Activated CD8-positive, alpha-beta T cell treated with anti-CD3 and anti-CD28 coated beads, Interleukin-2, amount 10 ng/mL, durations not matched to agents 7 days and 5 days (primary cell): ENCODE measurements around the gene ILDR1. TPM values are rescaled to one million over a fixed set of nuclear protein-coding genes. Genes with fewer than 3 reads are reported as not detected.
"Not testable (repeated sequence)": the region's sequence is repeated elsewhere in the genome, so short reads cannot be mapped to it uniquely, and the experiment has no call there.

Experiments used
- ATAC-seq: fragments of 150-1000 bp; cut with Tn5 transposase; one replicate; pipeline ENCODE4 v1.10.0; 2021; ENCODE audit warnings: moderate library complexity
- CTCF ChIA-PET: fragments of 350-600 bp; sonication (Branson Sonifier 250); formaldehyde crosslinking; loops from one replicate; lab custom pipeline; 2021; ENCODE audit warnings: antibody characterized with exemption; lab: Charles Lee
- POLR2A ChIA-PET: fragments of 350-600 bp; sonication (Branson Sonifier 250); formaldehyde crosslinking; loops from one replicate; lab custom pipeline; 2021; ENCODE audit warnings: antibody characterized with exemption; lab: Charles Lee
- DNase-seq: peaks from one replicate; pipeline ENCODE4 v3.0.0-alpha.2; 2020
- H3K27ac Mint-ChIP-seq: one replicate; pipeline ENCODE4 v1.8.0; 2021; ENCODE audit warnings: mild to moderate bottlenecking, mixed read lengths
- H3K27me3 Mint-ChIP-seq: one replicate; pipeline ENCODE4 v1.8.0; 2021; ENCODE audit warnings: low read depth, mixed read lengths
- H3K36me3 Mint-ChIP-seq: one replicate; pipeline ENCODE4 v1.8.0; 2021; ENCODE audit warnings: low read depth, mixed read lengths
- H3K4me1 Mint-ChIP-seq: one replicate; pipeline ENCODE4 v1.8.0; 2021; ENCODE audit warnings: low read depth, mixed read lengths
- H3K4me3 Mint-ChIP-seq: one replicate; pipeline ENCODE4 v1.8.0; 2021; ENCODE audit warnings: mild to moderate bottlenecking, mixed read lengths
- H3K9me3 Mint-ChIP-seq: one replicate; pipeline ENCODE4 v1.8.0; 2022; ENCODE audit warnings: mixed read lengths; ENCODE audit not compliant: insufficient read depth
- total RNA-seq, 2 experiments: library from RNA; stranded (reverse); gene quantifications; one replicate each; pipeline ENCODE4 v1.2.3, GENCODE V29; 2021

ILDR1 gene
- total RNA-seq, 2 experiments from 2014 or later: 0.16 TPM; not detected in 1

- H3K27me3 Mint-ChIP-seq: peaks cover 12% of the 10 kb centered on the region
- H3K36me3 Mint-ChIP-seq, H3K4me1 Mint-ChIP-seq, H3K27ac Mint-ChIP-seq, POLR2A ChIA-PET, ATAC-seq, DNase-seq, H3K4me3 Mint-ChIP-seq, H3K9me3 Mint-ChIP-seq, CTCF ChIA-PET: not testable (repeated sequence)
Measured at GRCh38 chr3:122047773-122048172, 25.7 kb upstream of the ILDR1 start.

GRCh38 chr3:122047296-122047695, 25.2 kb upstream of the ILDR1 start:
- H3K27ac Mint-ChIP-seq, CTCF ChIA-PET, DNase-seq, H3K36me3 Mint-ChIP-seq, POLR2A ChIA-PET, H3K4me1 Mint-ChIP-seq, H3K4me3 Mint-ChIP-seq, ATAC-seq, H3K9me3 Mint-ChIP-seq: not testable (repeated sequence)
- H3K27me3 Mint-ChIP-seq: peaks cover 12% of the 10 kb centered on the region

- ChIA-PET POLR2A (no interaction called here), CTCF (interaction anchor here (0.8 kb wide), 1 partner anchor 267 kb away, joined by 3 read pairs; no protein-coding TSS in a partner anchor)
- H3K9me3 Mint-ChIP-seq: peaks cover 20% of the 10 kb centered on the region
- peaks cover 6% of the 10 kb centered on the region for H3K27me3 Mint-ChIP-seq
- peaks cover 18% of the 10 kb centered on the region for H3K4me1 Mint-ChIP-seq
- DNase-seq (no peak), ATAC-seq (no peak)
- peaks cover 22% of the 10 kb centered on the region for H3K36me3 Mint-ChIP-seq
- H3K27ac Mint-ChIP-seq: no peak overlapping the region
- H3K4me3 Mint-ChIP-seq: no peak overlapping the region
Measured at GRCh38 chr3:122033023-122033422, 11.0 kb upstream of the ILDR1 start.

- H3K27ac Mint-ChIP-seq: no peak overlapping the region
- H3K4me1 Mint-ChIP-seq: peaks cover 18% of the 10 kb centered on the region
- ChIA-PET CTCF (interaction anchor here (0.7 to 0.8 kb wide), 2 partner anchors 222 to 268 kb away, joined by 3 read pairs; no protein-coding TSS in a partner anchor), POLR2A (no interaction called here)
- peaks cover 6% of the 10 kb centered on the region for H3K27me3 Mint-ChIP-seq
- H3K9me3 Mint-ChIP-seq: peaks cover 15% of the 10 kb centered on the region
- no peak overlapping the region for H3K4me3 Mint-ChIP-seq
- no peak for DNase-seq
- H3K36me3 Mint-ChIP-seq: peaks cover 18% of the 10 kb centered on the region
- ATAC-seq: no peak
Measured at GRCh38 chr3:122032531-122032930, 10.5 kb upstream of the ILDR1 start.

GRCh38 chr3:122031123-122031468, 9.0 kb upstream of the ILDR1 start:
- ChIA-PET POLR2A (interaction anchor here (1.1 kb wide), 1 partner anchor 45 kb away, joined by 3 read pairs; no protein-coding TSS in a partner anchor), CTCF (interaction anchor here (1.3 to 1.4 kb wide), 4 partner anchors 11 to 484 kb away, joined by 3 to 6 read pairs (median 4); no protein-coding TSS in a partner anchor)
- Mint-ChIP-seq H3K9me3 (peaks cover 13% of the 10 kb centered on the region), H3K36me3 (peaks cover 13% of the 10 kb centered on the region), H3K4me3 (no peak overlapping the region), H3K27me3 (peaks cover 6% of the 10 kb centered on the region), H3K4me1 (peaks cover 18% of the 10 kb centered on the region), H3K27ac (peak overlapping the region; percentile 73)
- no peak for DNase-seq
- ATAC-seq: no peak

- Mint-ChIP-seq H3K36me3 (peaks cover 10% of the 10 kb centered on the region), H3K9me3 (peaks cover 13% of the 10 kb centered on the region), H3K27ac (peak overlapping the region; percentile 73), H3K27me3 (peaks cover 6% of the 10 kb centered on the region), H3K4me1 (peaks cover 18% of the 10 kb centered on the region), H3K4me3 (no peak overlapping the region)
- CTCF ChIA-PET: interaction anchor here (0.8 to 1.4 kb wide), 6 partner anchors 10 to 484 kb away, joined by 3 to 6 read pairs (median 4); no protein-coding TSS in a partner anchor
- peak; percentile 35 for DNase-seq
- peak; percentile 74 for ATAC-seq
- POLR2A ChIA-PET: interaction anchor here (1.1 kb wide), 1 partner anchor 46 kb away, joined by 3 read pairs; no protein-coding TSS in a partner anchor
Measured at GRCh38 chr3:122030381-122031122, 8.5 kb upstream of the ILDR1 start.

GRCh38 chr3:122025296-122025695, 3.2 kb upstream of the ILDR1 start:
- H3K4me3 Mint-ChIP-seq: no peak overlapping the region
- ChIA-PET CTCF (interaction anchor here (0.5 to 1.6 kb wide), 2 partner anchors 50 to 317 kb away, joined by 3 to 4 read pairs; no protein-coding TSS in a partner anchor), POLR2A (interaction anchor here (0.6 kb wide), 1 partner anchor 25 kb away, joined by 3 read pairs; no protein-coding TSS in a partner anchor)
- H3K4me1 Mint-ChIP-seq: peaks cover 9% of the 10 kb centered on the region
- no peaks in the 10 kb centered on the region for H3K9me3 Mint-ChIP-seq
- ATAC-seq (no peak), DNase-seq (no peak)
- no peaks in the 10 kb centered on the region for H3K36me3 Mint-ChIP-seq
- H3K27me3 Mint-ChIP-seq: peaks cover 21% of the 10 kb centered on the region
- H3K27ac Mint-ChIP-seq: no peak overlapping the region

- ATAC-seq: no peak
- Mint-ChIP-seq H3K9me3 (no peaks in the 10 kb centered on the region), H3K36me3 (no peaks in the 10 kb centered on the region), H3K27me3 (peaks cover 23% of the 10 kb centered on the region), H3K4me1 (peaks cover 4% of the 10 kb centered on the region), H3K27ac (no peak overlapping the region), H3K4me3 (no peak overlapping the region)
- DNase-seq: no peak
- CTCF ChIA-PET: no interaction called here
- POLR2A ChIA-PET: no interaction called here
Measured at GRCh38 chr3:122024800-122025199, 2.8 kb upstream of the ILDR1 start.

GRCh38 chr3:122023335-122023910, 1.4 kb upstream of the ILDR1 start:
- ChIA-PET CTCF (no interaction called here), POLR2A (no interaction called here)
- Mint-ChIP-seq H3K27ac (no peak overlapping the region), H3K4me1 (peaks cover 3% of the 10 kb centered on the region), H3K27me3 (peaks cover 33% of the 10 kb centered on the region), H3K9me3 (no peaks in the 10 kb centered on the region), H3K4me3 (no peak overlapping the region), H3K36me3 (no peaks in the 10 kb centered on the region)
- ATAC-seq: no peak
- DNase-seq: no peak

- Mint-ChIP-seq H3K27me3 (peaks cover 39% of the 10 kb centered on the region), H3K4me1 (peaks cover 3% of the 10 kb centered on the region), H3K27ac (no peak overlapping the region), H3K36me3 (no peaks in the 10 kb centered on the region), H3K4me3 (no peak overlapping the region), H3K9me3 (no peaks in the 10 kb centered on the region)
- ChIA-PET POLR2A (interaction anchor here (0.7 kb wide), 1 partner anchor 39 kb away, joined by 3 read pairs; no protein-coding TSS in a partner anchor), CTCF (interaction anchor here (1.2 kb wide), 1 partner anchor 10 kb away, joined by 4 read pairs; no protein-coding TSS in a partner anchor)
- DNase-seq (no peak), ATAC-seq (no peak)
Measured at GRCh38 chr3:122021037-122021436, 1.0 kb downstream of the ILDR1 start.

- Mint-ChIP-seq H3K9me3 (no peaks in the 10 kb centered on the region), H3K4me3 (no peak overlapping the region), H3K36me3 (no peaks in the 10 kb centered on the region), H3K27ac (no peak overlapping the region), H3K27me3 (peaks cover 47% of the 10 kb centered on the region), H3K4me1 (peaks cover 3% of the 10 kb centered on the region)
- POLR2A ChIA-PET: no interaction called here
- no peak for DNase-seq
- ATAC-seq: no peak
- CTCF ChIA-PET: interaction anchor here (1.4 kb wide), 1 partner anchor 82 kb away, joined by 3 read pairs; no protein-coding TSS in a partner anchor
Measured at GRCh38 chr3:122019493-122019892, 2.6 kb downstream of the ILDR1 start.

- ChIA-PET POLR2A (no interaction called here), CTCF (no interaction called here)
- ATAC-seq (no peak), DNase-seq (no peak)
- Mint-ChIP-seq H3K27me3 (peaks cover 37% of the 10 kb centered on the region), H3K27ac (no peak overlapping the region), H3K4me1 (no peaks in the 10 kb centered on the region), H3K9me3 (no peaks in the 10 kb centered on the region), H3K4me3 (no peak overlapping the region), H3K36me3 (no peaks in the 10 kb centered on the region)
Measured at GRCh38 chr3:122014741-122015140, 7.3 kb downstream of the ILDR1 start.
